IMR-90 (cell line): ENCODE measurements around the gene SLC25A19. TPM values are rescaled to one million over a fixed set of nuclear protein-coding genes. Genes with fewer than 3 reads are reported as not detected.

Source experiments
- ATAC-seq: fragments of 200-7000 bp; cut with Tn5 transposase; 2 replicates; pipeline ENCODE4 v1.9.1; 2020; ENCODE audit warnings: low read depth, mild to moderate bottlenecking, moderate library complexity
- BruUV-seq: library from RNA; stranded (reverse); fragments of 400-500 nt; replicated peaks from 2 replicates; lab custom pipeline; 2021; lab: Mats Ljungman, UMichigan
- CTCF ChIA-PET: fragments of 300-600 bp; formaldehyde crosslinking; extraction: SDS; loops from one replicate; lab custom pipeline; 2021; ENCODE audit warnings: antibody characterized with exemption; lab: Yijun Ruan, JAX
- POLR2A ChIA-PET: fragments of 300-600 bp; sonication (Branson Sonifier 250); formaldehyde crosslinking; loops from one replicate; lab custom pipeline; 2022; ENCODE audit warnings: antibody characterized with exemption; ENCODE audit not compliant: unreplicated experiment; lab: Charles Lee
- DNase-seq: peaks from one replicate; pipeline ENCODE4 v3.0.0; 2013
- H2AFZ ChIP-seq: replicated peaks from 2 replicates; pipeline ENCODE3; 2013; ENCODE audit warnings: low read length, mild to moderate bottlenecking; ENCODE audit not compliant: poor library complexity
- H2AK5ac ChIP-seq: 2 replicates; pipeline ENCODE4 v1.6.1; 2013; ENCODE audit warnings: low read depth, low read length, inconsistent platforms
- H2AK9ac ChIP-seq: replicated peaks from 2 replicates; pipeline ENCODE3; 2013; ENCODE audit warnings: mild to moderate bottlenecking, low read depth, low read length, moderate library complexity; ENCODE audit not compliant: poor library complexity
- H2BK120ac ChIP-seq: 2 replicates; pipeline ENCODE4 v1.6.1; 2013; ENCODE audit warnings: low read depth, low read length, inconsistent platforms
- H2BK15ac ChIP-seq: 3 replicates; pipeline ENCODE4 v1.6.1; 2013; ENCODE audit warnings: low read depth, low read length, inconsistent platforms
- H2BK20ac ChIP-seq: 2 replicates; pipeline ENCODE4 v1.6.1; 2013; ENCODE audit warnings: low read depth, mild to moderate bottlenecking, inconsistent platforms, low read length, moderate library complexity
- H2BK5ac ChIP-seq: 2 replicates; pipeline ENCODE4 v1.6.1; 2013; ENCODE audit warnings: mild to moderate bottlenecking, low read depth, low read length, inconsistent platforms; ENCODE audit not compliant: poor library complexity, severe bottlenecking
- H3K14ac ChIP-seq: replicated peaks from 2 replicates; pipeline ENCODE4 v1.6.1; 2013; ENCODE audit warnings: low read depth, low read length, inconsistent platforms
- H3K18ac ChIP-seq: 2 replicates; pipeline ENCODE4 v1.6.1; 2013; ENCODE audit warnings: low read depth, low read length, control low read depth
- H3K23ac ChIP-seq: 2 replicates; pipeline ENCODE4 v1.6.1; 2013; ENCODE audit warnings: low read depth, low read length, inconsistent platforms
- H3K27ac ChIP-seq: 2 replicates; pipeline ENCODE4 v1.5.1; 2013; ENCODE audit warnings: mild to moderate bottlenecking, control low read depth, low read length; ENCODE audit not compliant: insufficient read depth
- H3K27me3 ChIP-seq: 2 replicates; pipeline ENCODE4 v1.6.1; 2013; ENCODE audit warnings: low read length; ENCODE audit not compliant: control insufficient read depth, insufficient read depth
- H3K36me3 ChIP-seq: 2 replicates; pipeline ENCODE4 v1.6.1; 2013; ENCODE audit warnings: low read length, mixed read lengths; ENCODE audit not compliant: control insufficient read depth, insufficient read depth
- H3K4ac ChIP-seq: 2 replicates; pipeline ENCODE4 v1.6.1; 2013; ENCODE audit warnings: low read depth, low read length, inconsistent platforms
- H3K4me1 ChIP-seq: 2 replicates; pipeline ENCODE4 v1.6.1; 2013; ENCODE audit warnings: low read length, mixed read lengths; ENCODE audit not compliant: control insufficient read depth, insufficient read depth
- H3K4me2 ChIP-seq: 2 replicates; pipeline ENCODE4 v1.6.1; 2013; ENCODE audit warnings: low read depth, mild to moderate bottlenecking, control low read depth, low read length, moderate library complexity
- H3K4me3 ChIP-seq: 2 replicates; pipeline ENCODE4 v1.5.1; 2013; ENCODE audit warnings: low read depth, mild to moderate bottlenecking, control low read depth, low read length, moderate library complexity; ENCODE audit not compliant: insufficient read depth
- H3K56ac ChIP-seq: 2 replicates; pipeline ENCODE4 v1.6.1; 2013; ENCODE audit warnings: low read length, inconsistent platforms; ENCODE audit not compliant: insufficient read depth; ENCODE audit errors: extremely low read depth
- H3K79me1 ChIP-seq, 2 experiments: 2 replicates each; pipeline ENCODE4 v1.6.1; 2013; ENCODE audit warnings: low read length in 2 of 2, inconsistent platforms in 1 of 2, low read depth in 1 of 2
- H3K9ac ChIP-seq: 2 replicates; pipeline ENCODE4 v1.6.1; 2013; ENCODE audit warnings: low read depth, low read length, control low read depth
- H3K9me1 ChIP-seq: 2 replicates; pipeline ENCODE4 v1.6.1; 2013; ENCODE audit warnings: low read length, inconsistent platforms; ENCODE audit not compliant: insufficient read depth
- H3K9me3 ChIP-seq: 2 replicates; pipeline ENCODE4 v1.6.1; 2013; ENCODE audit warnings: low read length; ENCODE audit not compliant: control insufficient read depth, insufficient read depth
- H4K20me1 ChIP-seq: 2 replicates; pipeline ENCODE4 v1.6.1; 2013; ENCODE audit warnings: low read length, inconsistent platforms; ENCODE audit not compliant: insufficient read depth
- H4K5ac ChIP-seq: 2 replicates; pipeline ENCODE4 v1.6.1; 2013; ENCODE audit warnings: mild to moderate bottlenecking, low read depth, low read length, control low read depth
- H4K8ac ChIP-seq, 2 experiments: 2 replicates each; pipeline ENCODE4 v1.6.1; 2013; ENCODE audit warnings: low read depth in 2 of 2, low read length in 2 of 2, control low read depth in 1 of 2, inconsistent platforms in 1 of 2
- H4K91ac ChIP-seq: 2 replicates; pipeline ENCODE4 v1.6.1; 2013; ENCODE audit warnings: low read depth, low read length, inconsistent platforms; ENCODE audit not compliant: insufficient read depth
- BHLHE40 ChIP-seq: fragments of 150-350 bp; IDR thresholded peaks from 2 replicates; pipeline ENCODE4 v1.6.1; 2016; ENCODE audit warnings: mild to moderate bottlenecking, low read depth, low read length
- CEBPB ChIP-seq: IDR thresholded peaks from 2 replicates; pipeline ENCODE4 v1.6.1; 2012; ENCODE audit warnings: low read depth, low read length, improper control_type of control experiment
- CTCF ChIP-seq: conservative IDR thresholded peaks from 2 replicates; pipeline ENCODE4 v1.5.1; 2012; ENCODE audit warnings: mild to moderate bottlenecking, low read depth, low read length, improper control_type of control experiment
- MAZ ChIP-seq: IDR thresholded peaks from 2 replicates; pipeline ENCODE4 v1.6.1; 2012; ENCODE audit warnings: low read depth, mild to moderate bottlenecking, low read length, improper control_type of control experiment, moderate library complexity, borderline replicate concordance
- MXI1 ChIP-seq: IDR thresholded peaks from 2 replicates; pipeline ENCODE4 v1.6.1; 2012; ENCODE audit warnings: low read depth, mild to moderate bottlenecking, low read length, moderate library complexity, borderline replicate concordance
- RCOR1 ChIP-seq: IDR thresholded peaks from 2 replicates; pipeline ENCODE4 v1.6.1; 2012; ENCODE audit warnings: mild to moderate bottlenecking, low read length, improper control_type of control experiment; ENCODE audit not compliant: insufficient replicate concordance
- SMC3 ChIP-seq: fragments of 150-350 bp; IDR thresholded peaks from 2 replicates; pipeline ENCODE4 v1.6.1; 2016; ENCODE audit warnings: low read depth, mild to moderate bottlenecking, antibody characterized with exemption, low read length, moderate library complexity
- WGBS, 2 experiments: methylation state at CpG; one replicate each; pipeline versions ENCODE4 v1.1.5 to v1.1.7; 2013; ENCODE audit warnings: missing lambda C conversion rate in 2 of 2; ENCODE audit not compliant: insufficient read length in 1 of 2; ENCODE audit errors: extremely low coverage in 2 of 2; 5-methylcytosine and 5-hydroxymethylcytosine counted together
- dilution Hi-C: fragments of 300-500 bp; cut with HindIII; formaldehyde crosslinking; loops from one replicate; pipeline ENCODE4 v1.14.3; 2018; ENCODE audit warnings: low sequenced_read_pairs; ENCODE audit not compliant: unreplicated experiment
- in situ Hi-C: fragments of 300-500 bp; cut with MboI; formaldehyde crosslinking; loops from 3 replicates; pipeline ENCODE4 v1.14.3; 2019; ENCODE audit warnings: low sequenced_read_pairs, inconsistent platforms, mixed read lengths
- intact Hi-C: fragments of 100-400 bp; cut with micrococcal nuclease; formaldehyde crosslinking; loops from 2 replicates; pipeline ENCODE4 v1.10.0; 2022
- polyA plus RNA-seq, 3 experiments: library from polyadenylated mRNA; depleted of rRNA; stranded (reverse); fragments of >200 nt; gene quantifications; 2 replicates each; pipeline ENCODE4 v1.2.3, GENCODE V29; 2012; ENCODE audit warnings: low replicate concordance in 1 of 3
- total RNA-seq: library from RNA; depleted of rRNA; stranded (reverse); fragments of >200 nt; gene quantifications from 2 replicates; pipeline ENCODE4 v1.2.3, GENCODE V29; 2012

Gene SLC25A19
- total and polyA plus RNA-seq, 2 of the 4 experiments (the other 2 are of a cell fraction): 9.1 to 9.2 TPM

- Histone ChIP-seq H2BK20ac (no peak overlapping the region), H2AFZ (no peak overlapping the region), H3K36me3 (peaks cover 62% of the 10 kb centered on the region), H3K56ac (no peak overlapping the region), H3K79me1 (peaks cover 2 to 8% of the 10 kb centered on the region in 2 experiments; a peak in 2 of 4 replicates), H2BK5ac (no peak overlapping the region), H3K4me1 (no peaks in the 10 kb centered on the region), H2BK15ac (no peak overlapping the region), H3K9me3 (no peaks in the 10 kb centered on the region), H3K14ac (no peak overlapping the region), H4K20me1 (no peaks in the 10 kb centered on the region), H2AK9ac (no peak overlapping the region), H3K9ac (no peak overlapping the region), H4K8ac (no peak overlapping the region), H4K91ac (no peak overlapping the region), H2BK120ac (no peak overlapping the region), H3K23ac (no peak overlapping the region), H3K9me1 (no peaks in the 10 kb centered on the region), H3K27me3 (no peaks in the 10 kb centered on the region), H4K5ac (no peak overlapping the region), H3K4me3 (no peak overlapping the region), H3K18ac (no peak overlapping the region), H2AK5ac (no peak overlapping the region), H3K4me2 (no peak overlapping the region), H3K4ac (no peak overlapping the region), H3K27ac (no peak overlapping the region)
- intact Hi-C loops (no loop called here), in situ Hi-C loops (no loop called here), dilution Hi-C loops (no loop called here)
- ATAC-seq (no peak), DNase-seq (no peak)
- TF ChIP-seq SMC3: no peak
- no peak for TF ChIP-seq RCOR1
- TF ChIP-seq CEBPB: no peak
- TF ChIP-seq CTCF: no peak
- no peak for TF ChIP-seq MXI1
- TF ChIP-seq MAZ: no peak
- TF ChIP-seq BHLHE40: no peak
- 82% methylated on average over 2 of the region's 4 CpGs; no CpG with 5 or more reads in 1 of the 2 experiments for WGBS, 2 experiments
- ChIA-PET POLR2A (no interaction called here), CTCF (no interaction called here)
- BruUV-seq: no TSS peak
These were observed 60.4 kb downstream of the SLC25A19 start for GRCh38 chr17:75228847-75229246.
